ENCODE results near the gene NAV3. TPM values are rescaled to one million over a fixed set of nuclear protein-coding genes. Genes with fewer than 3 reads are reported as not detected.
A peak's percentile ranks its signal among the peaks of the same experiment; 100 is the strongest.

NAV3 gene
- polyA plus RNA-seq, 3 donors = 8.4 to 10.5 (median 9.0) TPM

DNA sequence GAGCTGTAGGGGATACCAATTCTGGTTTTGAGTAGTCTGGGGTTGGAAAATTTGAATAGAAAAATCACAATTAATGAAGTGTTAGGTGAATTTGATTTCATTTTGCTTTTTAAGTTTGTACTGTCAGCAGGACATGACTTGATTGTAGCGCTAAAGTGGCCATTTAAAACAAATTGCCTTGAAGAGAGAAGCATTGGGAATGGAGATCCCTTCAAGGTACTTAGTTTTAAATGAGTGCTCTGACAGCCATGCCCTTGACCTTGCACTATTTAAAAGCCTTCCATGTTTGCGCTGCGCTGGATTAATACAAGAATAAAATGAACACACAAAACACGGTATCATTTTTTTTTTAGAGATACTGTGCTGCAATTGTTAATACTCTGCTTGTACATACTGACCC, 345.9 kb downstream of the NAV3 start:
- DNase-seq (ENCODE audit: low read depth in 3 of 3, low spot score in 2 of 3) = no peak

- DNase-seq (ENCODE audit: low read depth in 3 of 3, low spot score in 2 of 3) = no peak
These were observed 346.6 kb downstream of the NAV3 start for GRCh38 chr12:78177298-78177697.

DNA sequence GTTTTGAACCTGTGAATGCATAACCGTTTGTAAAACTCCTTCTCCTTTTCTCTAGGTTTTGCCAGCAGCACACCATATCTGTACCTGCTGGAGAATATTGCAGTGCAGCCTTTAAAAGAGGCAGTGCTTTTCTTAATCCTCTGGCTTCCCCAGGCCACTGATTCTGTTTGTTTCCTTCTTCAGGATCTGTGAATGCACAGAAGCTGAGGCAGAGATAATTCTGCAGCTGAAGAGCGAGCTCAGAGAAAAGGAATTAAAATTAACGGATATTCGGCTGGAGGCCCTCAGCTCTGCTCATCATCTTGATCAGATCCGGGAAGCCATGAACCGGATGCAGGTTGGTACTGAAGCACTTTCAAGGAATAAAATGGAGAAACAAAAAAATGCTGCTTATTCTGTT, 348.7 kb downstream of the NAV3 start:
- no peak for DNase-seq (ENCODE audit: low read depth in 3 of 3, low spot score in 2 of 3)

DNA sequence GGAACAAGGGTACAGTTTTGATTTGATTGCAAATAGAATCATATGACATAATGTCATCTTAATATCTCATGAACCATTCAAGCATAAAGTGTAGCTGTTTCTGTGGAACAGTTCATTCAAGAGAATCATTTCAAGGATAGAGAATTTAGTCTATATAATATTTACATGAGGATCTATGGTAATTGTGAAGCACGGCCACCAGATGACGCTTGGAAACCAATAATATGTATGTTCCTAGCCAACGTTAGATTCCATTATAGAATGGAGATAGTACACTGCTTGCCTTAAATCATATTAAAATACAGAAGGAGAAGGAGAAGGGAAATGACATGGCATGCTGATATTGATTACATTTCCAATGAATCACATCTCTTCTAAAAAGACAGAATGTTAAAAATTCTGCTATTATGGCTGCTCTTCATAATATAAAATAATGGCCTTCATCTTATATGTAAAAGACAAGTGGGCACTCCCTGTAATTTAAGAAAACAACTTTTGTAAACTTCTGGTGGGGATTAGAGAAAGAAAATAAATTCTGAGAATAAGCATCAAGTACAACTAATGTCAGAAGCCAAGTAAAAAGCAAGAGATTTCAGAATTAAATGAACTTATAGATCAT, 351.0 kb downstream of the NAV3 start:
- DNase-seq (ENCODE audit: low read depth in 3 of 3, low spot score in 2 of 3) = no peak

GRCh38 chr12:78183824-78184223, 353.1 kb downstream of the NAV3 start:
- DNase-seq (ENCODE audit: low read depth in 3 of 3, low spot score in 2 of 3) = no peak

DNA sequence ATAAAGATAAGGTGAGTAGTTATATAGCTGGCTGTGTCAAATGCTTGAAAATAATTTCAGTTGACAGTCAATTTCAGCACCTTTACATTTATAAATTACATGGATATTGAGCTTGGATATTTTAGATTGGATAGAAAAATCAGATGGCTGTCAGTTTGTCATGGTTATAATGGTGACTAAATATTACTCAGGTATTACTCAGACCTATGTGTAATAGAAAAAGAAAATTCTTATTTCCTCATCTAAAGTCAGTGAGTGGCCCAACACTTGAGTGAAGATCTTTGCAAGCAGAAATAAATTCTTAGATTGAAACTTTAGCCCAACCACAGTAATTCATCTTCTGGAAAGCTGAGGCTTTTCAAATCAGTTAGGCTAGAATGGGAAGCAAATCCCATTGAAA, 354.4 kb downstream of the NAV3 start:
- DNase-seq (ENCODE audit: low read depth in 3 of 3, low spot score in 2 of 3) = no peak

- no peak for DNase-seq (ENCODE audit: low read depth in 3 of 3, low spot score in 2 of 3)
These were observed 355.0 kb downstream of the NAV3 start for GRCh38 chr12:78185651-78186050.

- DNase-seq (ENCODE audit: low read depth in 3 of 3, low spot score in 2 of 3) = no peak
These were observed 356.0 kb downstream of the NAV3 start for GRCh38 chr12:78186670-78187069.

DNA sequence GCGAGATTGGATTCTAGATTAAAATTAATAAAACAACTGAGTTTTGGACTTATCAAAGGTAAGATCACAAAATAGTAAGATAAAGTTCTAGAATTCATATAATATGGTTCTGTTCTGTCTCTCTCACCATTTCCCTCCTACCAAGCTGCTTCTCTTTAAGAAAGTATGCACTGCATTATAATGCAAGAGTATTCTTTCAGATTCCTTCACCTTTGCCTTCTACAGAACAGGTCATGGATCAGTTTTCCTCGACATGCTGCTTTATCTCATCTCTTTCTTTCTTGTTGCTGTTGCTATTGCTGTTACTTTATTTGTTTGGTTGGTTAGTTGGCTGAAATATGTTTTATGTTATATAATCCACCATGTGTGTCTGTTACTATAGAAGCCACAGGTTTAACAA, 357.0 kb downstream of the NAV3 start:
- no peak for DNase-seq (ENCODE audit: low read depth in 3 of 3, low spot score in 2 of 3)

GRCh38 chr12:78189656-78190055, 359.0 kb downstream of the NAV3 start:
- DNase-seq (ENCODE audit: low read depth in 3 of 3, low spot score in 2 of 3) = no peak

- DNase-seq (ENCODE audit: low read depth in 3 of 3, low spot score in 2 of 3) = no peak
These were observed 360.9 kb downstream of the NAV3 start for GRCh38 chr12:78191611-78192010.

DNA sequence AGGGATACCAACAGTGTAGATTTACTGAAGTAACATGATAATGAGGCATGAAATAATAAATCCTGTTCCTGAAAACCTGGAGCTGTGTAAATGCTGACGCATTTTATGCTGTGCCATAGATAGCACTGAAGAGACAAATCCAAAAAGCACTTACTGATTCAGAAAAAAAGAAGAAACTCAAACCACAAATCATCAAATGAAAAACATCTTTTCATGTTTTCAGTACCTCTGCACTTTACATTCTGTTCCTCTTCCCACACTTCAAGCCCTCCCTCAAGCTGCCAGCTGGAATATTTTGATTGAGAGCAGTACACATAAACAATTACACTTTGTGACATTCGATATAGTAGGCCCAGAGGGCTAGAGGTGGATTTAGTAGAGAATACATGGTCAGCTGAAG, 362.3 kb downstream of the NAV3 start:
- no peak for DNase-seq (ENCODE audit: low read depth in 3 of 3, low spot score in 2 of 3)

DNA sequence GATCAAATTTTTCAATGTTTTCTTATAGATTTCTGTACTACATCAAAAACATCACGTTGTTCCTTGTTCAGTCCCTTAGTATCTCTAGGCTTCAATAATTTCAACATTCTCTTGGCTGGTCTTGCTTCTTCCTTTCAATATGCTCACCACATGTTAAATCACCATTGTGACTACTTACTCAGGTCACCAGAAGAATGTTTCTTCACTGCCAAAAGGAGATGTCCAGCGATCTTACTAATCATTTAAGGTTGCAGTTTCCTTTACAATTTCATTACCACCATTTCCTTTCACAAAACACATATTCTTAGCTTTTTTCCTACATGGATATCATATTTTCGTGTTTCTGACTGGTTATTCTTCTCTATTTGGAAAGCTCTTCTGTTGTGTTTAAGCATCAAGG, 363.8 kb downstream of the NAV3 start:
- no peak for DNase-seq (ENCODE audit: low read depth in 3 of 3, low spot score in 2 of 3)

DNA sequence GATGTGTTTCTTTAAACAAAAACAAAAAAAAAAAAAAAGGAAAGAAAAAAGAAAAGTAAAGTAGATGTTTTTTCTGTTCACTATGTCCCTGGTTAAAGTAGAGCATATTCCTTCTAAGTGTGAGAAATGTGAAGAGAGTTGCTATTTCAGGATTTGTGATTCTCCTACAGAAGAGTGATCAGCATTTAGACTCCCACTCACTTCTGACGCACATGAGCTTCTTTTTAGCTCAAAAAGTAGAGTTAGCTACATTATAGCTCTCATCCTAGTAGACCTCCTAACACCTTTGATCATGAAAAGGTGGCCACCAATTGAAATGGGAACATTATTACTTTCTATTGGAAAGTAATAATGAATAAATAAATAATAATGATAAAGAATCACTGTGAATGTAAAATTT, 368.2 kb downstream of the NAV3 start:
- DNase-seq (ENCODE audit: low read depth in 3 of 3, low spot score in 2 of 3) = no peak

DNA sequence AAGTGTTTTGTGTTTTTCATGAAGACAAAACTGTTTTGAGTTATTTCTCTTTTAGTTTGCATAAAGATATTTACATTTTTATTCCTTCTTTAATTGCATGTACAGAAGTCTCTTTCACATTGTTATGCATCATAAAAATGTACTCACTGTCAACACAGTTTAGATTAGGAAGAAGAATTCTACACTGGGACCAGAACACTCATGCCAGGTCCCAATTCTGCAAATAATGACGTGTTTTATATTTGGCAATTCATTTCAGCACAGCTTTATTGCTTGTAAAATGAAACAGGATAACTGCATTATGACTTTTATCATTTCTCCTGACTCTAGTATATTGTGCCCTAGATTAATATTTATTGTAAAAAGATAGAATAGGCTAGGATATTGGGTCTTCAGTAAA, 369.2 kb downstream of the NAV3 start:
- no peak for DNase-seq (ENCODE audit: low read depth in 3 of 3, low spot score in 2 of 3)

DNA sequence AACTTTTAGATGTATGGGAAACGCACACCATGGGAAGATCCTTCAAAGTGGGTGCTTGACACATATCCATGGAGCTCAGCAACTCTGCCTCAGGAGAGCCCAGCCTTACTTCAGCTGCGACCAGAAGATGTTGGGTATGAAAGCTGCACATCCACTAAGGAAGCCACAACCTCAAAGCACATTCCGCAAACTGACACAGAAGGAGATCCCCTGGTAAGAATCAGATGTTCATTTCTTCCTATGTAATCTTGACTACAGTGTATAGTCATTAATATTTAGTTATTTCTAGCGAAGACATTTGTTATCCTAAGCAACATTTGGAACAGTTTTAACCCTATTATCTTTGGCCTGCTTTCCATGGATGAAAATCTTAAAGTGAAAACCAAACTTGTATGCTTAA, 374.2 kb downstream of the NAV3 start:
- DNase-seq (ENCODE audit: low read depth in 3 of 3, low spot score in 2 of 3) = no peak

GRCh38 chr12:78208092-78208491, 377.4 kb downstream of the NAV3 start:
- DNase-seq (ENCODE audit: low read depth in 3 of 3, low spot score in 2 of 3) = peak in 2 of 3 donors; percentile 44 to 65

- no peak for DNase-seq (ENCODE audit: low read depth in 3 of 3, low spot score in 2 of 3)
These were observed 379.3 kb downstream of the NAV3 start for GRCh38 chr12:78209846-78210505.

- DNase-seq (ENCODE audit: low read depth in 3 of 3, low spot score in 2 of 3) = no peak
These were observed 379.8 kb downstream of the NAV3 start for GRCh38 chr12:78210506-78210860.

- DNase-seq (ENCODE audit: low read depth in 3 of 3, low spot score in 2 of 3) = no peak
These were observed 380.2 kb downstream of the NAV3 start for GRCh38 chr12:78210894-78211302.

GRCh38 chr12:78220811-78221210, 390.1 kb downstream of the NAV3 start:
- no peak for DNase-seq (ENCODE audit: low read depth in 3 of 3, low spot score in 2 of 3)

DNA sequence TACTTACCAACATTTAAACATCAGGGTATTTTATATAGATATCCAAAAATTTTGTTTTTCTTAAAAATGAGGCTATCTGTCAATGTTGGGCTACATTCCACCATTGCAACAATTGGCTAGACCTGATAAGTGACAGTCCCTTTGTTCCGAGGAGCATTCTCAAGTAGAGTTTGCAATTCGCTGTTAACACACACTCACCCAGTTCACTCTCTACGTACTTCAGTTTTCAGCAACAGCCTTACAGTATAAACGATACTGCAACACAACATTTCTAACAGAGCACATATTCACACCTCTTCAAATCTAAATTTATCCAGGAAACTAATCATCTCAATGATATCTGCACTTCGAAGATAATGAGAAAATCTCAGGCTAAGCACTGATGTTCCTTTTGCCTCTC, 393.5 kb downstream of the NAV3 start:
- no peak for DNase-seq (ENCODE audit: low read depth in 3 of 3, low spot score in 2 of 3)

- no peak for DNase-seq (ENCODE audit: low read depth in 3 of 3, low spot score in 2 of 3)
These were observed 396.1 kb downstream of the NAV3 start for GRCh38 chr12:78226763-78227162.
